NCI-H146 treated with DMSO at 0.1 percent for 48 hours (cell line): Measurements from ENCODE around the gene SLC25A38.
"Not testable (repeated sequence)": the region's sequence is repeated elsewhere in the genome, so short reads cannot be mapped to it uniquely, and the experiment has no call there.

Experiments
- DNase-seq: peaks from one replicate; lab custom pipeline; 2025; ENCODE audit not compliant: unreplicated experiment; lab: John Stamatoyannopoulos, UW

Gene SLC25A38

GRCh38 chr3:39383045-39383880, at the start of gene SLC25A38:
SLC25A38 (plus strand) TSS chr3:39383370; CDS start chr3:39383725, 355 bp downstream.
- no peak for DNase-seq

GRCh38 chr3:39333607-39334006, 49.6 kb upstream of the SLC25A38 start:
- DNase-seq: no peak

- no peak for DNase-seq
Observed at GRCh38 chr3:39334205-39334604, 49.0 kb upstream of the SLC25A38 start.

GRCh38 chr3:39338201-39338600, 45.0 kb upstream of the SLC25A38 start:
- no peak for DNase-seq

- DNase-seq: no peak
Observed at GRCh38 chr3:39339086-39339485, 44.1 kb upstream of the SLC25A38 start.

GRCh38 chr3:39343076-39343717, 40.0 kb upstream of the SLC25A38 start:
- no peak for DNase-seq

- no peak for DNase-seq
Observed at GRCh38 chr3:39343760-39344159, 39.4 kb upstream of the SLC25A38 start.

GRCh38 chr3:39344746-39345344, 38.3 kb upstream of the SLC25A38 start:
- DNase-seq: no peak

- DNase-seq: no peak
Observed at GRCh38 chr3:39346785-39347585, 36.2 kb upstream of the SLC25A38 start.

- no peak for DNase-seq
Observed at GRCh38 chr3:39347586-39347876, 35.6 kb upstream of the SLC25A38 start.

GRCh38 chr3:39349080-39349479, 34.1 kb upstream of the SLC25A38 start:
- peak; percentile 1 for DNase-seq

GRCh38 chr3:39350714-39351113, 32.5 kb upstream of the SLC25A38 start:
- no peak for DNase-seq

- not testable (repeated sequence) for DNase-seq
Observed at GRCh38 chr3:39351134-39351533, 32.0 kb upstream of the SLC25A38 start.

- not testable (repeated sequence) for DNase-seq
Observed at GRCh38 chr3:39353168-39353927, 29.8 kb upstream of the SLC25A38 start.

GRCh38 chr3:39358333-39358732, 24.8 kb upstream of the SLC25A38 start:
- no peak for DNase-seq

- no peak for DNase-seq
Observed at GRCh38 chr3:39361252-39361927, 21.8 kb upstream of the SLC25A38 start.

- DNase-seq: no peak
Observed at GRCh38 chr3:39362192-39362591, 21.0 kb upstream of the SLC25A38 start.

- no peak for DNase-seq
Observed at GRCh38 chr3:39362812-39363211, 20.4 kb upstream of the SLC25A38 start.

- DNase-seq: not testable (repeated sequence)
Observed at GRCh38 chr3:39370450-39370849, 12.7 kb upstream of the SLC25A38 start.

- DNase-seq: no peak
Observed at GRCh38 chr3:39372833-39373232, 10.3 kb upstream of the SLC25A38 start.
